ENCODE data around the gene EIF4E. TPM values are rescaled to one million over a fixed set of nuclear protein-coding genes. Genes with fewer than 3 reads are reported as not detected.
A peak's percentile ranks its signal among the peaks of the same experiment; 100 is the strongest.
"Not testable (repeated sequence)": the region's sequence is repeated elsewhere in the genome, so short reads cannot be mapped to it uniquely, and the experiment has no call there.

Gene EIF4E
- polyA plus RNA-seq, 4 donors = 34.3 to 64.2 (median 57.3) TPM

DNA sequence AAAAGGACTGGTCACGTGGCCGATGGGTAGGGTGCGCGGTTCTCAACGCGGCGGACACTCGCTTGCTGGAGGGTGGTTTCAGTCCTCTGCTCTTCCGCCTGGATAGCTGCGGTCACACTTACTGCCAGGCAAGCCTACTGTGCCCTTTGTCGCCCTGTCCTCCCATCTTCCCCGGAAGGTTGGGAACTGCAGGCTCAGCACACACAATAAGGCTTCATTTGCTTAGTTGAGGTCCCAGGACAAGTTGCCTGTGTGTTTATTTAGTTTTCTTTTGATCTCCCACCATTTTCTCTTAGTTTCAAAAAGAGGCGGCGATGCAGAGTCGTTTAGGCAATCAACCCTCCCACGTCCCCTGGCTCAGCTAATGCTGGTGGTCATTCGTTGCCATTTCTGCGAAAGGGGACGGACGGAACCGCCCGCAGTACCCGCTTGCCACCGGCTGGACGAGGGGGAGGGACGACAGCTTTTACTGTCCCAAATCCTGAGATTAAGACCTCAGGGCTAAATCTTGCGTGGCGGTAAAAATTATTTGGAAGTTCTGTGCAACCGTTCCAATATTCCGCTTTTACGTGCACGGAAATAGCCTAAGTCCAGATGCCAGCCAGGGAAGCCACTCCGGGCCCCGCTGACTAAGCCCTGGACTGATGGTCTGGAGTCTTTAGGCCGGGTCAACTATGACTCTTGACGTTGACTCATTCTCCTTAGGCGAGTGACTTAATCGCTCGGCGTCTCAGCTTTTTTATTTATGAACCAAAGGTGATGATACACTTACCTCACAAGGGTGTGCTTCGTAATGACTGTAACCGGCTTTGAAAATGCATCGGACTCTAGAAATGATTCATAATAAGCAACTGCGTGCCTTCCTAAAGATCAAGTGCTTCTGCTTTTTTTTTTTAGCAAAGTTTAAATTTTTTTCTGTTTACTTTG is 671 bp upstream of the EIF4E start:
- Histone ChIP-seq H3K4me3 (ENCODE audit: low read depth in 1 of 3, low read length in 3 of 3) (peak overlapping the region; percentile 39 to 88 (median 59)), H3K36me3 (ENCODE audit: control insufficient read depth in 3 of 3, insufficient read depth in 2 of 3, low read depth in 1 of 3, low read length in 3 of 3) (peaks cover 0 to 6% (median 0%) of the 10 kb centered on the region in 3 donors), H3K27me3 (ENCODE audit: control insufficient read depth in 3 of 3, insufficient read depth in 3 of 3, low read length in 3 of 3) (no peaks in the 10 kb centered on the region), H3K4me1 (ENCODE audit: control insufficient read depth in 3 of 3, insufficient read depth in 2 of 3, low read depth in 1 of 3, low read length in 2 of 3) (peaks cover 0 to 6% (median 1%) of the 10 kb centered on the region in 3 donors), H3K27ac (ENCODE audit: low read depth in 1 of 3, low read length in 2 of 3) (peak overlapping the region; percentile 94 to 98 (median 97)), H3K9me3 (ENCODE audit: control insufficient read depth in 2 of 2, insufficient read depth in 1 of 2, low read depth in 1 of 2, low read length in 1 of 2) (no peaks in the 10 kb centered on the region)
- peak; percentile 86 to 96 for DNase-seq
- WGBS, 3 donors = 1 to 10% (median 4%) methylated on average over 44 of the region's 44 CpGs
- FAIRE-seq = no peak

DNA sequence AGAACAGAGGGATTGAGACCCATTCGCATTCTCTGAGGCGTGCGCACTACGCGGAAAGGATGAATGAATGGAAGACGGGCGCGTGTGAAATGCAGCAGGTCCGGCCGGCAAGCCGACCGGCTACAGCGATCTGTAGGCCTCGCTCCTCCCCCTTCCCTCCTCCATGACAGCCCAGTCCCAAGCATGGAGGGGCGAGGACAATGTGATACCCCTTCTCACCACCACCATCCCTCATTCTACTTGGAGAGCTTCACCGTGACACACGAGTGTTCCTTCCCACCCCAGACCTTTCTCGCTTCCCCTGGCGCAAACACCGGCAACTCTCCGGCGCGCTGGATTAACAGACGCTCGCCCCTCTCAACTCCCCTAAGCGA is 815 bp downstream of the EIF4E start:
- Histone ChIP-seq H3K4me3 (ENCODE audit: low read depth in 1 of 3, low read length in 3 of 3) (peak overlapping the region; percentile 84 to 94 (median 88)), H3K27me3 (ENCODE audit: control insufficient read depth in 3 of 3, insufficient read depth in 3 of 3, low read length in 3 of 3) (no peaks in the 10 kb centered on the region), H3K36me3 (ENCODE audit: control insufficient read depth in 3 of 3, insufficient read depth in 2 of 3, low read depth in 1 of 3, low read length in 3 of 3) (peaks cover 0 to 10% (median 0%) of the 10 kb centered on the region in 3 donors), H3K27ac (ENCODE audit: low read depth in 1 of 3, low read length in 2 of 3) (peak overlapping the region; percentile 85 to 97 (median 89)), H3K4me1 (ENCODE audit: control insufficient read depth in 3 of 3, insufficient read depth in 2 of 3, low read depth in 1 of 3, low read length in 2 of 3) (peaks cover 0 to 6% (median 1%) of the 10 kb centered on the region in 3 donors), H3K9me3 (ENCODE audit: control insufficient read depth in 2 of 2, insufficient read depth in 1 of 2, low read depth in 1 of 2, low read length in 1 of 2) (no peaks in the 10 kb centered on the region)
- 0 to 2% (median 0%) methylated on average over 26 of the region's 26 CpGs for WGBS, 3 donors
- FAIRE-seq (no peak), DNase-seq (peak; percentile 71 to 86)

DNA sequence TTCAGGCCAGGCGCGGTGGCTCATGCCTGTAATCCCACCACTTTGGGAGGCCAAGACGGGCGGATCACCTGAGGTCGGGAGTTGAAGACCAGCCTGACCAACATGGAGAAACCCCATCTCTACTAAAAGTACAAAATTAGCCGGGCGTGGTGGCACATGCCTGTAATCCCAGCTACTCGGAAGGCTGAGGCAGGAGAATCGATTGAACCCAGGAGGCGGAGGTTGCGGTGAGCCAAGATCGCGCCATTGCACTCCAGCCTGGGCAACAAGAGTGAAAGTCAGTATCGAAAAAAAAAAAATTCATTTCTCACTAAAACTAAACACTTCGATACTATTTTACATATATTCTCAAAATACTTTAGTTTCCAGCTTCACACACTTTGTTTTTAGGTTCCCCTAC is 2.7 kb downstream of the EIF4E start:
- not testable (repeated sequence) for H3K27me3 ChIP-seq (ENCODE audit: control insufficient read depth in 3 of 3, insufficient read depth in 3 of 3, low read length in 3 of 3); FAIRE-seq; H3K27ac ChIP-seq (ENCODE audit: low read depth in 1 of 3, low read length in 2 of 3); H3K4me1 ChIP-seq (ENCODE audit: control insufficient read depth in 3 of 3, insufficient read depth in 2 of 3, low read depth in 1 of 3, low read length in 2 of 3); DNase-seq; H3K9me3 ChIP-seq (ENCODE audit: control insufficient read depth in 2 of 2, insufficient read depth in 1 of 2, low read depth in 1 of 2, low read length in 1 of 2); H3K4me3 ChIP-seq (ENCODE audit: low read depth in 1 of 3, low read length in 3 of 3)
- 95 to 97% (median 95%) methylated on average over 15 of the region's 15 CpGs for WGBS, 3 donors
- peaks cover 0 to 14% (median 0%) of the 10 kb centered on the region in 3 donors for H3K36me3 ChIP-seq (ENCODE audit: control insufficient read depth in 3 of 3, insufficient read depth in 2 of 3, low read depth in 1 of 3, low read length in 3 of 3)

DNA sequence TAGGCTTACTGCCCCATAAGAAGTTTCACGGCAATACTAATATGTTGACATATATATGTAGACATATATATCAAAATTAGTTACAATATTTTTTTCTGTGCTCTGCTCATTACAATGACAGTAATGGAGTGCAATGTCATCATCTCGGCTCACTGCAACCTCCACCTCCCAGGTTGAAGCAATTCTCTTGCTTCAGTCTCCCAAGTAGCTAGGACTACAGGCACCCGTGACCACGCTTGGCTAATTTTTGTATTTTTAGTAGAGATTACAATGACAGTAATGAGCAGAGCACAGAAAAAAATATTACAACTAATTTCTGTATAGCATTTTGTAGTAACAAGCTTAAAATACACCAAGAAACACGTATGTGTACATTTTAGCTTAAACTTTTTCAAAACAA is 7.6 kb downstream of the EIF4E start:
- no peak for DNase-seq
- no peak overlapping the region for H3K4me3 ChIP-seq (ENCODE audit: low read depth in 1 of 3, low read length in 3 of 3)
- no peak for FAIRE-seq
- H3K27ac ChIP-seq (ENCODE audit: low read depth in 1 of 3, low read length in 2 of 3) = no peak overlapping the region
- no peaks in the 10 kb centered on the region for H3K27me3 ChIP-seq (ENCODE audit: control insufficient read depth in 3 of 3, insufficient read depth in 3 of 3, low read length in 3 of 3)
- 90 to 92% (median 91%) methylated on average over 5 of the region's 5 CpGs for WGBS, 3 donors
- peaks cover 0 to 23% (median 0%) of the 10 kb centered on the region in 3 donors for H3K36me3 ChIP-seq (ENCODE audit: control insufficient read depth in 3 of 3, insufficient read depth in 2 of 3, low read depth in 1 of 3, low read length in 3 of 3)
- no peaks in the 10 kb centered on the region for H3K4me1 ChIP-seq (ENCODE audit: control insufficient read depth in 3 of 3, insufficient read depth in 2 of 3, low read depth in 1 of 3, low read length in 2 of 3)
- no peaks in the 10 kb centered on the region for H3K9me3 ChIP-seq (ENCODE audit: control insufficient read depth in 2 of 2, insufficient read depth in 1 of 2, low read depth in 1 of 2, low read length in 1 of 2)

DNA sequence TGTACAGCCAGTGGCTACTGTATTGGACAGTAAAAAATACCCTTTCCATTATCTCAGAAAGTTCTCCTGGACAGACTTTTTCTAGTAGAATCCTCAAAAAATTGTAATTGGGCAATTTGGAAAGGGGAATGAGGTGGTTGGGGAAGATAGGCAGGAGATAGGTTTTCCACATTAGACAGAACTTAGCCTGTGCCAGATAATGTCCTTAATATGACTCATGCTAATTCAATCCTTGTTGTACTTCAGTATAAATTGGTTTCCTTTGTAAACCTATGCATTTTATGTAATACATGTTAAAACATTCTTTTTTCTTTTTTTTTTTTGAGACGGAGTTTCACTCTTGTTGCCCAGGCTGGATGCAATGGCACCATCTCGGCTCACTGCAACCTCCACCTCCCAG is 8.9 kb downstream of the EIF4E start:
- Histone ChIP-seq H3K4me3 (ENCODE audit: low read depth in 1 of 3, low read length in 3 of 3) (no peak overlapping the region), H3K4me1 (ENCODE audit: control insufficient read depth in 3 of 3, insufficient read depth in 2 of 3, low read depth in 1 of 3, low read length in 2 of 3) (no peaks in the 10 kb centered on the region), H3K27ac (ENCODE audit: low read depth in 1 of 3, low read length in 2 of 3) (no peak overlapping the region), H3K27me3 (ENCODE audit: control insufficient read depth in 3 of 3, insufficient read depth in 3 of 3, low read length in 3 of 3) (no peaks in the 10 kb centered on the region), H3K9me3 (ENCODE audit: control insufficient read depth in 2 of 2, insufficient read depth in 1 of 2, low read depth in 1 of 2, low read length in 1 of 2) (no peaks in the 10 kb centered on the region), H3K36me3 (ENCODE audit: control insufficient read depth in 3 of 3, insufficient read depth in 2 of 3, low read depth in 1 of 3, low read length in 3 of 3) (peaks cover 0 to 17% (median 0%) of the 10 kb centered on the region in 3 donors)
- no peak for DNase-seq
- WGBS, 3 donors = 86 to 95% (median 88%) methylated on average over 2 of the region's 2 CpGs
- FAIRE-seq = no peak

DNA sequence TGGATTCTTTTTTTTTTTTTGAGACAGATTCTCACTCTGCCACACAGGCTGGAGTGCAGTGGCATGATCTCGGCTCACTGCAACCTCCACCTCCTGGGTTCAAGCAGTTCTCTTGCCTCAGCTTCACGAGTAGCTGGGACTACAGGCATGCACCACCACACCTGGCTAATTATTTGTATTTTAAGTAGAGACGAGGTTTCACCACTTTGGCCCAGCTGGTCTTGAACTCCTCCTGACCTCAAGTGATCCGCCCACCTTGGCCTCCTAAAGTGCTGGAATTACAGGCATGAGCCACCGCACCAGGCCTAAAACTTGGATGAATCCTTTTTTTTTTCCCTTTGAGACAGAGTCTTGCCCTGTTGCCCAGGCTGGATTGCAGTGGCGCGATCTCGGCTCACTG is 18.2 kb downstream of the EIF4E start:
- not testable (repeated sequence) for H3K4me3 ChIP-seq (ENCODE audit: low read depth in 1 of 3, low read length in 3 of 3); DNase-seq; H3K27me3 ChIP-seq (ENCODE audit: control insufficient read depth in 3 of 3, insufficient read depth in 3 of 3, low read length in 3 of 3); H3K27ac ChIP-seq (ENCODE audit: low read depth in 1 of 3, low read length in 2 of 3); H3K9me3 ChIP-seq (ENCODE audit: control insufficient read depth in 2 of 2, insufficient read depth in 1 of 2, low read depth in 1 of 2, low read length in 1 of 2); FAIRE-seq; H3K36me3 ChIP-seq (ENCODE audit: control insufficient read depth in 3 of 3, insufficient read depth in 2 of 3, low read depth in 1 of 3, low read length in 3 of 3)
- WGBS, 3 donors = 81 to 85% (median 84%) methylated on average over 8 of the region's 8 CpGs
- peaks cover 0 to 11% (median 2%) of the 10 kb centered on the region in 3 donors for H3K4me1 ChIP-seq (ENCODE audit: control insufficient read depth in 3 of 3, insufficient read depth in 2 of 3, low read depth in 1 of 3, low read length in 2 of 3)

DNA sequence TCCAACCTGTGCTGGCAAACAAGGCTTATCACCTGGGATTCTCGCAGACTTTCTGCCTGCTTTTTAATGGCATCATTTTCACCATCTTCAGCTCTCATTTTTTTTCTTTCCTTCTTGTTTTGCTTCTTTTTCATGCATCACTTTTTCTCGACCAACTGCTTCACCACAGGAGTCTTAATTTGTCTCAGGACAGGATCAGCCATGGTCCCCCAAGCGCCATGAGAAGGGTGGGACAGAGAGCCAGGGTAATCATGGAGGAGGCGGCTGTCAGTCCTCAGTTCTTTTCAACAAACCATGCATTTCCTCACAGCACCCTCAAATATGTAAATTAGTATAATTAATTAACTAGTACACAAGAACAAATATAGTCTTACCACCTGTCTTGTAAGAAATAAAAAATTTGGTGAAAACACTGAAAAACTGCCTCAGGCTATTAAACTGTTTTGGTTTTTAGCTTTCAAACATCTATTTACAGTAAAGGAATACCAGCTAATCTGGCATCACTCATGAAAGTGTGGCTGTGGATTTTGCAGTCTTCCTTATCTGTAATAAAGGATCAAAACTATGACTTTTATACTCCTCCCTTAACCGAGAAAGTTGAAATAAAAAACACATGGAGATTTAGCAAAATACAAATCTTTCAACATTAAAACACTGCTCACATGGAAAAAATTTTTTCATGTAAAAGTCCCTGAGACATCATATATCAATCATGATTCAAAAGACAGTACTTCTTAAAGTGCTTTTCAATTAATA is 19.1 kb downstream of the EIF4E start:
- WGBS, 3 donors = 72 to 76% (median 73%) methylated on average over 5 of the region's 5 CpGs
- Histone ChIP-seq H3K27me3 (ENCODE audit: control insufficient read depth in 3 of 3, insufficient read depth in 3 of 3, low read length in 3 of 3) (no peaks in the 10 kb centered on the region), H3K36me3 (ENCODE audit: control insufficient read depth in 3 of 3, insufficient read depth in 2 of 3, low read depth in 1 of 3, low read length in 3 of 3) (peaks cover 0 to 1% (median 0%) of the 10 kb centered on the region in 3 donors), H3K4me1 (ENCODE audit: control insufficient read depth in 3 of 3, insufficient read depth in 2 of 3, low read depth in 1 of 3, low read length in 2 of 3) (peaks cover 2 to 11% (median 2%) of the 10 kb centered on the region in 3 donors), H3K27ac (ENCODE audit: low read depth in 1 of 3, low read length in 2 of 3) (no peak overlapping the region), H3K4me3 (ENCODE audit: low read depth in 1 of 3, low read length in 3 of 3) (no peak overlapping the region), H3K9me3 (ENCODE audit: control insufficient read depth in 2 of 2, insufficient read depth in 1 of 2, low read depth in 1 of 2, low read length in 1 of 2) (no peaks in the 10 kb centered on the region)
- FAIRE-seq (no peak), DNase-seq (no peak)

DNA sequence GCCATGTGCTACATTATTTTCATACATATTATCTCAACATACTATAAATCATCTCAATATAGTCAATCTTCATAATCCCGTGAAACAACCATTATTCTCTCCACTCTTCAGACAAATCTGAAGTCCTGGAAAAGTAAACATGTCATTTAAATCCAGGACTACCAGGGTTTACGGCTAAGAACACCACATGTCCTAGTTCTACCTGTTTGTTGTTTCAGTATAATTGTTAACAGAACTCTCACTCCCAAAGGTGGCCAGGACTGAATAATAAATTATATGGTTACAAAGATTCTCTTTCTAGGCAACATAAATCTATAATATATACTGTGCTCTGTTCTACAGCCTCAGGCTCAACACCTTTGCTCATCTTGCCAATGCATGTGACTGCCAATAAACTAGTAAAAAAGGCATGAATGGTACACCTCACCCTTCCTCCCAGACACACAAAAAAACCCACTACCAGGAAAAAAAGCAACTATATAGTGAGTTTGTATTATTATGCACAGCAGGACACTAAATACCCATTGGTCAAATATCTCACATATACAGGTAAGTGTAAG is 20.1 kb downstream of the EIF4E start:
- 29 to 60% (median 47%) methylated on average over 2 of the region's 2 CpGs for WGBS, 3 donors
- DNase-seq = peak in 1 of 2 donors; percentile 12
- FAIRE-seq = no peak
- no peak overlapping the region for H3K27ac ChIP-seq (ENCODE audit: low read depth in 1 of 3, low read length in 2 of 3)
- no peaks in the 10 kb centered on the region for H3K36me3 ChIP-seq (ENCODE audit: control insufficient read depth in 3 of 3, insufficient read depth in 2 of 3, low read depth in 1 of 3, low read length in 3 of 3)
- H3K4me3 ChIP-seq (ENCODE audit: low read depth in 1 of 3, low read length in 3 of 3) = no peak overlapping the region
- no peaks in the 10 kb centered on the region for H3K9me3 ChIP-seq (ENCODE audit: control insufficient read depth in 2 of 2, insufficient read depth in 1 of 2, low read depth in 1 of 2, low read length in 1 of 2)
- H3K4me1 ChIP-seq (ENCODE audit: control insufficient read depth in 3 of 3, insufficient read depth in 2 of 3, low read depth in 1 of 3, low read length in 2 of 3) = peaks cover 2 to 7% (median 2%) of the 10 kb centered on the region in 3 donors
- no peaks in the 10 kb centered on the region for H3K27me3 ChIP-seq (ENCODE audit: control insufficient read depth in 3 of 3, insufficient read depth in 3 of 3, low read length in 3 of 3)
